ENCODE data around the gene PLCH2.

GRCh38 chr1:2499986-2500596 is 24.0 kb downstream of the PLCH2 start:
- TF ChIP-seq, protein P1, sequence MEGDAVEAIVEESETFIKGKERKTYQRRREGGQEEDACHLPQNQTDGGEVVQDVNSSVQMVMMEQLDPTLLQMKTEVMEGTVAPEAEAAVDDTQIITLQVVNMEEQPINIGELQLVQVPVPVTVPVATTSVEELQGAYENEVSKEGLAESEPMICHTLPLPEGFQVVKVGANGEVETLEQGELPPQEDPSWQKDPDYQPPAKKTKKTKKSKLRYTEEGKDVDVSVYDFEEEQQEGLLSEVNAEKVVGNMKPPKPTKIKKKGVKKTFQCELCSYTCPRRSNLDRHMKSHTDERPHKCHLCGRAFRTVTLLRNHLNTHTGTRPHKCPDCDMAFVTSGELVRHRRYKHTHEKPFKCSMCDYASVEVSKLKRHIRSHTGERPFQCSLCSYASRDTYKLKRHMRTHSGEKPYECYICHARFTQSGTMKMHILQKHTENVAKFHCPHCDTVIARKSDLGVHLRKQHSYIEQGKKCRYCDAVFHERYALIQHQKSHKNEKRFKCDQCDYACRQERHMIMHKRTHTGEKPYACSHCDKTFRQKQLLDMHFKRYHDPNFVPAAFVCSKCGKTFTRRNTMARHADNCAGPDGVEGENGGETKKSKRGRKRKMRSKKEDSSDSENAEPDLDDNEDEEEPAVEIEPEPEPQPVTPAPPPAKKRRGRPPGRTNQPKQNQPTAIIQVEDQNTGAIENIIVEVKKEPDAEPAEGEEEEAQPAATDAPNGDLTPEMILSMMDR (conservative IDR thresholded peaks at IDR 0.05; ENCODE audit: low read length) = no peak
- no peak for TF ChIP-seq EZH2phosphoT487 (IDR thresholded peaks at IDR 0.05; ENCODE audit: borderline replicate concordance, low read depth, low read length)
